Hypothalamus (tissue), 51 donors: ENCODE measurements around the gene LRCH1.

Source experiments
- DNase-seq, 51 donors: peaks; one replicate each; lab custom pipeline; 2025; lab: John Stamatoyannopoulos, UW

LRCH1 gene

GRCh38 chr13:46775385-46776107, 222.6 kb downstream of the LRCH1 start:
- DNase-seq: no peak

- DNase-seq: no peak
Measured at GRCh38 chr13:46778095-46778494, 225.1 kb downstream of the LRCH1 start.

GRCh38 chr13:46778890-46779289, 225.9 kb downstream of the LRCH1 start:
- no peak for DNase-seq

GRCh38 chr13:46782066-46782465, 229.1 kb downstream of the LRCH1 start:
- DNase-seq: no peak

GRCh38 chr13:46782691-46783090, 229.7 kb downstream of the LRCH1 start:
- DNase-seq: no peak

GRCh38 chr13:46783504-46783903, 230.5 kb downstream of the LRCH1 start:
- DNase-seq: no peak

GRCh38 chr13:46795321-46795720, 242.4 kb downstream of the LRCH1 start:
- peak in 1 of 51 donors; percentile 6 for DNase-seq

- no peak for DNase-seq
Measured at GRCh38 chr13:46796129-46796514, 243.2 kb downstream of the LRCH1 start.

- DNase-seq: peak; percentile 41 to 92 (median 81)
Measured at GRCh38 chr13:46796515-46797474, 243.8 kb downstream of the LRCH1 start, which contains the start of gene ESD. TSS of gene ESD (minus strand) at chr13:46797161. CDS start at chr13:46791413, 5,748 bp downstream.

GRCh38 chr13:46797501-46798237, 244.7 kb downstream of the LRCH1 start:
- no peak for DNase-seq

- DNase-seq: no peak
Measured at GRCh38 chr13:46799139-46799538, 246.2 kb downstream of the LRCH1 start.

- DNase-seq: no peak
Measured at GRCh38 chr13:46801858-46802257, 248.9 kb downstream of the LRCH1 start.
